Stimulated activated CD4-positive, alpha-beta T cell treated with anti-CD3 and anti-CD28 coated beads, TNF-alpha, amount 100 ng/mL, for 1 hour (primary cell): ENCODE measurements around the gene NUBPL.
"Not testable (repeated sequence)": the region's sequence is repeated elsewhere in the genome, so short reads cannot be mapped to it uniquely, and the experiment has no call there.

Experiments
- DNase-seq, 3 donors: peaks; one replicate each; pipeline ENCODE4 v3.0.0-alpha.2; 2020; ENCODE audit warnings: low read depth in 3 of 3, low spot score in 1 of 3

The NUBPL gene

GRCh38 chr14:31668348-31668747 lies 107.1 kb downstream of the NUBPL start:
- DNase-seq, result no peak

- no peak for DNase-seq
Observed at GRCh38 chr14:31672709-31673108, 111.5 kb downstream of the NUBPL start.

- no peak for DNase-seq
Observed at GRCh38 chr14:31677052-31677451, 115.8 kb downstream of the NUBPL start.

- DNase-seq, result no peak
Observed at GRCh38 chr14:31677630-31678029, 116.4 kb downstream of the NUBPL start.

- DNase-seq, result no peak
Observed at GRCh38 chr14:31678421-31679249, 117.4 kb downstream of the NUBPL start.

GRCh38 chr14:31682768-31683167 lies 121.6 kb downstream of the NUBPL start:
- no peak for DNase-seq

GRCh38 chr14:31687726-31688125 lies 126.5 kb downstream of the NUBPL start:
- DNase-seq, result no peak

GRCh38 chr14:31690056-31690455 lies 128.9 kb downstream of the NUBPL start:
- DNase-seq, result no peak

- DNase-seq, result no peak
Observed at GRCh38 chr14:31692376-31692781, 131.2 kb downstream of the NUBPL start.

GRCh38 chr14:31696378-31696777 lies 135.2 kb downstream of the NUBPL start:
- no peak for DNase-seq

- no peak for DNase-seq
Observed at GRCh38 chr14:31699809-31700208, 138.6 kb downstream of the NUBPL start.

GRCh38 chr14:31700282-31701074 lies 139.3 kb downstream of the NUBPL start:
- DNase-seq, result no peak

GRCh38 chr14:31702130-31702529 lies 140.9 kb downstream of the NUBPL start:
- DNase-seq, result no peak

- DNase-seq, result no peak
Observed at GRCh38 chr14:31703056-31703455, 141.9 kb downstream of the NUBPL start.

GRCh38 chr14:31705731-31706130 lies 144.5 kb downstream of the NUBPL start:
- no peak for DNase-seq

GRCh38 chr14:31708661-31709060 lies 147.5 kb downstream of the NUBPL start:
- DNase-seq, result not testable (repeated sequence)

GRCh38 chr14:31712244-31713127 lies 151.3 kb downstream of the NUBPL start:
- no peak for DNase-seq

- DNase-seq, result no peak
Observed at GRCh38 chr14:31716208-31716607, 155.0 kb downstream of the NUBPL start.

GRCh38 chr14:31717294-31718085 lies 156.3 kb downstream of the NUBPL start:
- DNase-seq, result no peak

- no peak for DNase-seq
Observed at GRCh38 chr14:31718585-31718984, 157.4 kb downstream of the NUBPL start.

GRCh38 chr14:31718985-31719384 lies 157.8 kb downstream of the NUBPL start:
- no peak for DNase-seq
